HepG2 (cell line): ENCODE measurements around the gene SNF8. TPM values are rescaled to one million over a fixed set of nuclear protein-coding genes. Genes with fewer than 3 reads are reported as not detected.

Source experiments
- BRF2 ChIP-seq: sonication (generic); formaldehyde crosslinking; IDR thresholded peaks from 2 replicates; pipeline ENCODE4 v1.8.1; 2022; ENCODE audit warnings: mild to moderate bottlenecking, missing genetic modification reagents
- CAMTA2 ChIP-seq: sonication (generic); formaldehyde crosslinking; IDR thresholded peaks from 2 replicates; pipeline ENCODE4 v1.4.0; 2020; ENCODE audit warnings: mild to moderate bottlenecking, missing genetic modification reagents, borderline replicate concordance
- CTCF ChIP-seq: sonication (generic); formaldehyde crosslinking; IDR thresholded peaks from 2 replicates; pipeline ENCODE4 v1.5.0; 2020; ENCODE audit warnings: mild to moderate bottlenecking, missing genetic modification reagents, moderate library complexity
- FOXP1 ChIP-seq, 2 experiments: fragments of 450-650 bp in 1 of 2; IDR thresholded peaks; 2 replicates each; pipeline ENCODE4 v1.6.1; 2017 to 2018; ENCODE audit warnings: antibody characterized with exemption in 1 of 2
- HES4 ChIP-seq: sonication (generic); formaldehyde crosslinking; IDR thresholded peaks from 2 replicates; pipeline ENCODE4 v1.9.0; 2021; ENCODE audit warnings: mild to moderate bottlenecking, missing genetic modification reagents, borderline replicate concordance
- MAZ ChIP-seq, 2 experiments: sonication (generic) in 1 of 2; formaldehyde crosslinking in 1 of 2; IDR thresholded peaks; 2 replicates each; pipeline versions ENCODE4 v1.5.0 to v1.6.1; 2012 to 2020; ENCODE audit warnings: low read depth in 2 of 2, mild to moderate bottlenecking in 2 of 2, borderline replicate concordance in 1 of 2, improper control_type of control experiment in 1 of 2, low read length in 1 of 2, missing genetic modification reagents in 1 of 2, moderate library complexity in 1 of 2
- NFE2 ChIP-seq: sonication (generic); formaldehyde crosslinking; IDR thresholded peaks from 2 replicates; pipeline ENCODE4 v1.4.0; 2020; ENCODE audit warnings: missing genetic modification reagents
- NFYC ChIP-seq: IDR thresholded peaks from 2 replicates; pipeline ENCODE4 v1.6.1; 2016; ENCODE audit warnings: missing genetic modification reagents, missing compliant biosample characterization
- PAF1 ChIP-seq: IDR thresholded peaks from 2 replicates; pipeline ENCODE4 v1.6.1; 2016; ENCODE audit warnings: missing genetic modification reagents, missing compliant biosample characterization
- PRMT3 ChIP-seq: sonication (generic); formaldehyde crosslinking; IDR thresholded peaks from 2 replicates; pipeline ENCODE4 v1.8.1; 2022; ENCODE audit warnings: low read depth, mild to moderate bottlenecking, moderate library complexity, missing genetic modification reagents, borderline replicate concordance
- SAFB2 ChIP-seq: sonication (generic); formaldehyde crosslinking; IDR thresholded peaks from 2 replicates; pipeline ENCODE4 v1.5.1; 2020; ENCODE audit warnings: missing genetic modification reagents, low read depth, mild to moderate bottlenecking, borderline replicate concordance
- SOX5 ChIP-seq: IDR thresholded peaks from 2 replicates; pipeline ENCODE4 v1.6.1; 2016; ENCODE audit warnings: borderline replicate concordance
- SSRP1 ChIP-seq: IDR thresholded peaks from 2 replicates; pipeline ENCODE4 v1.6.1; 2016; ENCODE audit warnings: control low read depth
- TAF15 ChIP-seq: fragments of 200-400 bp; formaldehyde crosslinking; IDR thresholded peaks from one replicate; pipeline ENCODE4 v1.6.1; 2018; ENCODE audit warnings: mild to moderate bottlenecking, low read depth, low read length; ENCODE audit not compliant: poor library complexity, severe bottlenecking
- THAP11 ChIP-seq: IDR thresholded peaks from 2 replicates; pipeline ENCODE4 v1.6.1; 2016; ENCODE audit warnings: missing biosample characterization, missing genetic modification reagents
- TOPORS ChIP-seq: sonication (generic); formaldehyde crosslinking; IDR thresholded peaks from 2 replicates; pipeline ENCODE4 v1.8.0; 2023; ENCODE audit warnings: mild to moderate bottlenecking, missing genetic modification reagents
- ZBTB7B ChIP-seq: sonication (generic); formaldehyde crosslinking; IDR thresholded peaks from 2 replicates; pipeline ENCODE4 v1.4.0; 2020; ENCODE audit warnings: missing genetic modification reagents
- ZFP41 ChIP-seq: sonication (generic); formaldehyde crosslinking; IDR thresholded peaks from 2 replicates; pipeline ENCODE4 v1.4.0; 2020; ENCODE audit warnings: mild to moderate bottlenecking, missing genetic modification reagents, borderline replicate concordance
- ZNF12 ChIP-seq: sonication (generic); formaldehyde crosslinking; IDR thresholded peaks from 2 replicates; pipeline ENCODE4 v1.5.0; 2020; ENCODE audit warnings: missing genetic modification reagents
- ZNF256 ChIP-seq: sonication (generic); formaldehyde crosslinking; conservative IDR thresholded peaks from 2 replicates; pipeline ENCODE4 v1.4.0; 2020; ENCODE audit warnings: missing genetic modification reagents
- ZNF276 ChIP-seq: sonication (generic); formaldehyde crosslinking; IDR thresholded peaks from 2 replicates; pipeline ENCODE4 v1.4.0; 2020; ENCODE audit warnings: mild to moderate bottlenecking, low read depth, missing genetic modification reagents
- ZNF296 ChIP-seq: sonication (generic); formaldehyde crosslinking; conservative IDR thresholded peaks from 2 replicates; pipeline ENCODE4 v1.5.0; 2020; ENCODE audit warnings: mild to moderate bottlenecking, missing genetic modification reagents
- ZNF326 ChIP-seq: sonication (generic); formaldehyde crosslinking; IDR thresholded peaks from 2 replicates; pipeline ENCODE4 v1.4.0; 2020; ENCODE audit warnings: missing genetic modification reagents, borderline replicate concordance
- ZZZ3 ChIP-seq: sonication (generic); formaldehyde crosslinking; IDR thresholded peaks from 2 replicates; pipeline ENCODE4 v1.4.0; 2020; ENCODE audit warnings: missing genetic modification reagents, mild to moderate bottlenecking, borderline replicate concordance
- polyA plus RNA-seq, 8 experiments: library from polyadenylated mRNA; depleted of rRNA in 3 of 8; stranded (reverse) in 7 of 8; unstranded in 1 of 8; fragments of >200 nt; fragmentation: Illumina TruSeq in 4 of 8; extraction: Trizol in 4 of 8; gene quantifications; 2 replicates each; pipeline versions ENCODE4 v1.2.1 to v1.2.3, GENCODE V29; 2011 to 2016; ENCODE audit warnings: low read depth in 4 of 8, missing spikeins in 1 of 8, mixed read lengths in 1 of 8; ENCODE audit not compliant: insufficient read depth in 1 of 8
- total RNA-seq, 5 experiments: library from RNA; depleted of rRNA; stranded (reverse); fragments of >200 nt; fragmentation: Illumina TruSeq; extraction: Trizol; gene quantifications; 2 replicates each; pipeline ENCODE4 v1.2.3, GENCODE V29; 2016; ENCODE audit warnings: low read depth in 1 of 5

Gene SNF8
- total and polyA plus RNA-seq, 2 of the 13 experiments (the other 11 are each of a cell fraction or from before 2014, with no cell fraction given), result 114 to 153 TPM

- TF ChIP-seq ZNF256 (CRISPR knock-in tag) (no peak), MAZ (IDR thresholded peaks at IDR 0.05; ENCODE audit: borderline replicate concordance, low read depth, low read length) (no peak), MAZ (CRISPR knock-in tag; IDR thresholded peaks at IDR 0.05; ENCODE audit: low read depth) (no peak; the same call in none of the 2 replicates), TOPORS (CRISPR knock-in tag) (no peak), ZNF12 (no peak), TAF15 (no peak), SAFB2 (CRISPR knock-in tag) (no peak), FOXP1 (IDR thresholded peaks at IDR 0.05) (no peak), FOXP1 (CRISPR knock-in tag; IDR thresholded peaks at IDR 0.05) (no peak), ZNF296 (CRISPR knock-in tag) (no peak), PAF1 (CRISPR knock-in tag) (no peak), CAMTA2 (CRISPR knock-in tag) (no peak), ZZZ3 (no peak), BRF2 (CRISPR knock-in tag) (no peak), PRMT3 (no peak; the same call in 1 of the 2 replicates), NFYC (CRISPR knock-in tag) (no peak), ZFP41 (no peak), CTCF (CRISPR knock-in tag) (peak; percentile 48), HES4 (CRISPR knock-in tag) (no peak), ZNF276 (CRISPR knock-in tag) (no peak), NFE2 (CRISPR knock-in tag) (no peak), ZBTB7B (CRISPR knock-in tag) (no peak), THAP11 (no peak; the same call in 1 of the 2 replicates), SOX5 (CRISPR knock-in tag) (no peak), SSRP1 (CRISPR knock-in tag) (no peak), ZNF326 (no peak; the same call in 1 of the 2 replicates)
Observed at GRCh38 chr17:48960834-48961515, 16.3 kb upstream of the SNF8 start (continued).
